Fibroblast of lung (primary cell): ENCODE measurements around the gene ATP8A2. TPM values are rescaled to one million over a fixed set of nuclear protein-coding genes. Genes with fewer than 3 reads are reported as not detected.

Experiments
- DNase-seq, 2 donors: peaks; one replicate each; pipeline versions ENCODE4 v3.0.0 to v3.0.0-alpha.2; 2010; ENCODE audit warnings: low read depth in 2 of 2
- H2AFZ ChIP-seq: 2 replicates; pipeline ENCODE4 v1.5.1; 2012; ENCODE audit warnings: low read length, control low read depth, inconsistent platforms
- H3K27ac ChIP-seq: 2 replicates; pipeline ENCODE4 v1.5.1; 2011; ENCODE audit warnings: low read length, control low read depth; ENCODE audit not compliant: insufficient read depth
- H3K27me3 ChIP-seq: 2 replicates; pipeline ENCODE4 v1.5.1; 2011; ENCODE audit warnings: mild to moderate bottlenecking, low read length; ENCODE audit not compliant: control insufficient read depth, insufficient read depth
- H3K36me3 ChIP-seq: 2 replicates; pipeline ENCODE4 v1.5.1; 2011; ENCODE audit warnings: low read length; ENCODE audit not compliant: control insufficient read depth, insufficient read depth
- H3K4me1 ChIP-seq: 2 replicates; pipeline ENCODE4 v1.5.1; 2011; ENCODE audit warnings: low read length; ENCODE audit not compliant: control insufficient read depth, insufficient read depth; ENCODE audit errors: extremely low read depth
- H3K4me2 ChIP-seq: 2 replicates; pipeline ENCODE4 v1.5.1; 2011; ENCODE audit warnings: low read length, control low read depth; ENCODE audit not compliant: insufficient read depth; ENCODE audit errors: extremely low read depth
- H3K4me3 ChIP-seq, 4 experiments: fragments of 200-600 bp in 1 of 4; sonication (generic) in 1 of 4; replicated peaks in 1 of 4; 2 replicates each; pipeline ENCODE4 v1.5.1; 2011 to 2016; ENCODE audit warnings: low read length in 4 of 4, low read depth in 3 of 4, mild to moderate bottlenecking in 3 of 4, control low read depth in 2 of 4, inconsistent platforms in 1 of 4, mixed read lengths in 1 of 4; ENCODE audit not compliant: insufficient read depth in 1 of 4; ENCODE audit errors: control extremely low read depth in 1 of 4
- H3K79me2 ChIP-seq: 2 replicates; pipeline ENCODE4 v1.5.1; 2012; ENCODE audit warnings: mild to moderate bottlenecking, low read length, inconsistent platforms; ENCODE audit not compliant: control insufficient read depth, insufficient read depth
- H3K9ac ChIP-seq: 2 replicates; pipeline ENCODE4 v1.5.1; 2011; ENCODE audit warnings: mild to moderate bottlenecking, low read length, control low read depth; ENCODE audit not compliant: insufficient read depth
- H3K9me3 ChIP-seq: 2 replicates; pipeline ENCODE4 v1.5.1; 2012; ENCODE audit warnings: low read depth, low read length; ENCODE audit not compliant: control insufficient read depth, insufficient read depth
- H4K20me1 ChIP-seq: 2 replicates; pipeline ENCODE4 v1.5.1; 2011; ENCODE audit warnings: low read length; ENCODE audit not compliant: control insufficient read depth, insufficient read depth; ENCODE audit errors: extremely low read depth
- EZH2 ChIP-seq: IDR thresholded peaks from 2 replicates; pipeline ENCODE4 v1.5.1; 2012; ENCODE audit warnings: low read length, control low read depth, mild to moderate bottlenecking; ENCODE audit errors: missing control alignments
- polyA plus RNA-seq, 2 donors: library from polyadenylated mRNA; depleted of rRNA in 1 of 2; stranded (reverse) in 1 of 2; unstranded in 1 of 2; fragments of >200 nt; gene quantifications; 2 replicates each; pipeline ENCODE4 v1.2.1, GENCODE V29; 2011 to 2012; ENCODE audit warnings: missing spikeins in 1 of 2
- total RNA-seq: library from RNA; depleted of rRNA; stranded (reverse); fragments of >200 nt; gene quantifications from 2 replicates; pipeline ENCODE4 v1.2.1, GENCODE V29; 2014
- TF ChIP-seq, protein P1 (sequence below), 2 donors: IDR thresholded peaks in 1 of 2; conservative IDR thresholded peaks in 1 of 2; 1 replicate in 1 of 2; 2 replicates in 1 of 2; pipeline ENCODE4 v1.5.1; 2011 to 2012; ENCODE audit warnings: low read length in 2 of 2, control low read depth in 1 of 2, inconsistent platforms in 1 of 2, low read depth in 1 of 2, mild to moderate bottlenecking in 1 of 2

Gene ATP8A2
- total and polyA plus RNA-seq, 2 donors (not counting 1 experiment from before 2014, with no cell fraction given): under 0.01 to 0.01 TPM

GRCh38 chr13:25839371-25839770 lies 467.6 kb downstream of the ATP8A2 start:
- Histone ChIP-seq H3K27ac (no peak overlapping the region), H3K9me3 (no peaks in the 10 kb centered on the region), H2AFZ (no peak overlapping the region)

GRCh38 chr13:25840261-25840660 lies 468.5 kb downstream of the ATP8A2 start:
- no peak for TF ChIP-seq EZH2
- TF ChIP-seq, protein P1, sequence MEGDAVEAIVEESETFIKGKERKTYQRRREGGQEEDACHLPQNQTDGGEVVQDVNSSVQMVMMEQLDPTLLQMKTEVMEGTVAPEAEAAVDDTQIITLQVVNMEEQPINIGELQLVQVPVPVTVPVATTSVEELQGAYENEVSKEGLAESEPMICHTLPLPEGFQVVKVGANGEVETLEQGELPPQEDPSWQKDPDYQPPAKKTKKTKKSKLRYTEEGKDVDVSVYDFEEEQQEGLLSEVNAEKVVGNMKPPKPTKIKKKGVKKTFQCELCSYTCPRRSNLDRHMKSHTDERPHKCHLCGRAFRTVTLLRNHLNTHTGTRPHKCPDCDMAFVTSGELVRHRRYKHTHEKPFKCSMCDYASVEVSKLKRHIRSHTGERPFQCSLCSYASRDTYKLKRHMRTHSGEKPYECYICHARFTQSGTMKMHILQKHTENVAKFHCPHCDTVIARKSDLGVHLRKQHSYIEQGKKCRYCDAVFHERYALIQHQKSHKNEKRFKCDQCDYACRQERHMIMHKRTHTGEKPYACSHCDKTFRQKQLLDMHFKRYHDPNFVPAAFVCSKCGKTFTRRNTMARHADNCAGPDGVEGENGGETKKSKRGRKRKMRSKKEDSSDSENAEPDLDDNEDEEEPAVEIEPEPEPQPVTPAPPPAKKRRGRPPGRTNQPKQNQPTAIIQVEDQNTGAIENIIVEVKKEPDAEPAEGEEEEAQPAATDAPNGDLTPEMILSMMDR (conservative IDR thresholded peaks at IDR 0.05 in 1 of 2, IDR thresholded peaks at IDR 0.05 in 1 of 2; ENCODE audit: low read depth in 1 of 2, low read length in 2 of 2): no peak
- Histone ChIP-seq H3K27me3 (no peaks in the 10 kb centered on the region), H3K4me2 (no peak overlapping the region), H3K36me3 (no peaks in the 10 kb centered on the region), H3K4me1 (no peaks in the 10 kb centered on the region), H2AFZ (no peak overlapping the region), H3K4me3 (no peak overlapping the region), H3K9ac (no peak overlapping the region), H3K9me3 (no peaks in the 10 kb centered on the region), H3K27ac (no peak overlapping the region), H4K20me1 (no peaks in the 10 kb centered on the region), H3K79me2 (no peaks in the 10 kb centered on the region)
- peak in 1 of 2 donors; percentile 24 for DNase-seq

More at GRCh38 chr13:25839371-25839770, 467.6 kb downstream of the ATP8A2 start:
- Histone ChIP-seq H3K79me2 (no peaks in the 10 kb centered on the region), H4K20me1 (no peaks in the 10 kb centered on the region), H3K27me3 (no peaks in the 10 kb centered on the region), H3K4me3 (no peak overlapping the region), H3K4me1 (no peaks in the 10 kb centered on the region), H3K4me2 (no peak overlapping the region), H3K9ac (no peak overlapping the region), H3K36me3 (no peaks in the 10 kb centered on the region)
- no peak for DNase-seq
- TF ChIP-seq, protein P1 (conservative IDR thresholded peaks at IDR 0.05 in 1 of 2, IDR thresholded peaks at IDR 0.05 in 1 of 2; ENCODE audit: low read depth in 1 of 2, low read length in 2 of 2): no peak
- no peak for TF ChIP-seq EZH2

DNA sequence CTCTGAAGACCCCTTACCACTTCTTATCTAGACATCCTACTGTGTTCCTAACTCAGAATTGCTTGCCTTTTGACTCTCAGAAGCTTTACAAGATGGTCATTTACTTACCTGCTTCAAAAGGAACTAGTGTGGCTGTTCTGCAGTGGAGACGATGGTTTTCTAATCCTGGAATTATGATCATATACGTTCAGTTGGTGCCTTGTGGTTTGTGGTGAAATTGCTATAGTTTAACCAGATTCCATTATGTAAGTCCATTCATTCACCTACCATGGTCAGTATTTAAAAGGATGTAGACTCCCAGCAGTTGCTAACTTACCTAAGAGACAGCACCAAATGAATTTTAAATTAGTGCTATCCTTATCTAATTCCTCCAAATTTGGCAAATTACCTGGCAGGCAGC lies 469.2 kb downstream of the ATP8A2 start:
- Histone ChIP-seq H3K4me1 (no peaks in the 10 kb centered on the region), H3K4me3 (no peak overlapping the region), H3K27me3 (no peaks in the 10 kb centered on the region), H3K79me2 (no peaks in the 10 kb centered on the region), H2AFZ (no peak overlapping the region), H3K27ac (no peak overlapping the region), H3K9ac (no peak overlapping the region), H3K36me3 (no peaks in the 10 kb centered on the region), H3K9me3 (no peaks in the 10 kb centered on the region), H4K20me1 (no peaks in the 10 kb centered on the region), H3K4me2 (no peak overlapping the region)
- TF ChIP-seq EZH2: no peak
- TF ChIP-seq, protein P1 (conservative IDR thresholded peaks at IDR 0.05 in 1 of 2, IDR thresholded peaks at IDR 0.05 in 1 of 2; ENCODE audit: low read depth in 1 of 2, low read length in 2 of 2): no peak
- no peak for DNase-seq
